Heart right ventricle (tissue), 16 donors: ENCODE data around the gene PSMB4. TPM values are rescaled to one million over a fixed set of nuclear protein-coding genes. Genes with fewer than 3 reads are reported as not detected.

Source experiments
- ATAC-seq, 8 donors: fragments of 200-7000 bp; cut with Tn5 transposase; one replicate each; pipeline ENCODE4 v1.9.1; 2020; ENCODE audit warnings: mild to moderate bottlenecking in 8 of 8, moderate library complexity in 8 of 8, moderate number of reproducible peaks in 1 of 8
- DNase-seq, 2 donors: peaks; one replicate each; pipeline ENCODE4 v3.0.0-alpha.2; 2020
- H3K27ac ChIP-seq, 10 donors: fragments of 200-600 bp; sonication (generic) in 2 of 10; one replicate each; pipeline versions ENCODE4 v1.5.0 to v1.8.0; 2020 to 2022; ENCODE audit warnings: mild to moderate bottlenecking in 3 of 10
- H3K27me3 ChIP-seq, 7 donors: fragments of 200-600 bp; one replicate each; pipeline ENCODE4 v1.8.0; 2021 to 2022; ENCODE audit warnings: mild to moderate bottlenecking in 2 of 7
- H3K36me3 ChIP-seq, 9 donors: fragments of 200-600 bp; sonication (generic) in 1 of 9; one replicate each; pipeline versions ENCODE4 v1.5.0 to v1.8.0; 2020 to 2022; ENCODE audit warnings: mild to moderate bottlenecking in 2 of 9
- H3K4me1 ChIP-seq, 9 donors: fragments of 200-600 bp; sonication (generic) in 1 of 9; one replicate each; pipeline versions ENCODE4 v1.5.0 to v1.8.0; 2020 to 2022; ENCODE audit warnings: mild to moderate bottlenecking in 4 of 9
- H3K4me3 ChIP-seq, 10 donors: fragments of 200-600 bp; sonication (generic) in 2 of 10; one replicate each; pipeline versions ENCODE4 v1.5.0 to v1.8.0; 2020 to 2022; ENCODE audit warnings: mild to moderate bottlenecking in 7 of 10, moderate library complexity in 2 of 10
- H3K9me3 ChIP-seq, 11 donors: fragments of 200-600 bp in 10 of 11; sonication (generic) in 2 of 11; one replicate each; pipeline versions ENCODE4 v1.5.0 to v1.8.0; 2013 to 2022; ENCODE audit warnings: mild to moderate bottlenecking in 2 of 11, control low read depth in 1 of 11, moderate library complexity in 1 of 11
- CTCF ChIP-seq, 9 donors: fragments of 200-600 bp; sonication (generic) in 2 of 9; IDR thresholded peaks; one replicate each; pipeline versions ENCODE4 v1.5.0 to v1.8.0; 2021 to 2022; ENCODE audit warnings: antibody characterized with exemption in 9 of 9, mild to moderate bottlenecking in 5 of 9, moderate library complexity in 1 of 9
- WGBS, 2 donors: extraction: QIAGEN DNeasy Blood & Tissue Kit; methylation state at CpG; one replicate each; pipeline ENCODE4 v1.1.7; 2013; ENCODE audit warnings: inconsistent platforms in 1 of 2; 5-methylcytosine and 5-hydroxymethylcytosine counted together
- intact Hi-C, 10 donors: fragments of 100-400 bp; cut with DNase I; formaldehyde crosslinking; loops; one replicate each; pipeline versions ENCODE4 v1.11.1 to v1.14.2; 2022
- polyA plus RNA-seq, 2 donors: library from polyadenylated mRNA; stranded (reverse); fragments of 200-250 nt; gene quantifications; one replicate each; pipeline ENCODE4 v1.2.3, GENCODE V29; 2013
- total RNA-seq, 10 donors: library from RNA; stranded (reverse); fragmentation: NEBNext Ultra II Directional in 3 of 10; extraction: Animal tissue kit (Norgen Biotek cat#: 25700) in 3 of 10; gene quantifications; one replicate each; pipeline versions ENCODE4 v1.2.1 to v1.2.4, GENCODE V29; 2021 to 2023
- donor health status: Arrhythmogenic right ventricular cardiomyopathy.
- donor health status: ischemic (EF 13 %, LVEDD 7.1; RV severe dilation, severe dysfunction).
- donor health status: healthy with polysubstance abuse.
- donor health status: DM: no; HTN: yes; CAD: no.
- donor health status: DM: no; HTN: no; CAD: no.
- donor health status: ischemic (EF 25% LVEDD 6.9; RV normal size, moderate dysfunction).
- donor health status: ischemic (EF 25% LVEDD 5.7; RV mildly dilated, moderate dysfunction).
- donor health status: healthy.
- donor health status: DM: yes; HTN: yes; CAD: no.
- donor health status: Ischemic cardiomyopathy.
- donor health status: ischemic (EF 35%, LVEDD 5.7; RV mildly dilated, moderate dysfunction).
- donor health status: nonischemic (EF 11% LVEDD 7.7; RV severe dilation, severe dysfunction).
- donor health status: DM: yes; HTN: yes; CAD: no.
- donor health status: PGD.
- donor health status: ischemic (EF 29% LVEDD 5.4; RV normal size, mild dysfunction).
- donor health status: nonischemic (EF 23%, LVEDD 6.1; RV moderate dilation, normal function).

The PSMB4 gene
- total and polyA plus RNA-seq, 12 donors, result 169 to 441 (median 209) TPM

- ATAC-seq (peak in 7 of 8 donors; percentile 31 to 76 (median 61)), DNase-seq (peak in 1 of 2 donors; percentile 5)
- intact Hi-C loops, result loop anchor here in 1 of 10 donors (10.0 kb wide), 1 partner anchor 211 kb away; the partner anchor contains the start of genes PIP5K1A and VPS72
- Histone ChIP-seq H3K4me1 (peaks cover 5 to 22% (median 11%) of the 10 kb centered on the region in 9 donors), H3K27ac (no peak overlapping the region), H3K36me3 (peaks cover 0 to 100% (median 90%) of the 10 kb centered on the region in 9 donors), H3K4me3 (no peak overlapping the region), H3K27me3 (no peaks in the 10 kb centered on the region), H3K9me3 (no peaks in the 10 kb centered on the region)
- TF ChIP-seq CTCF (IDR thresholded peaks at IDR 0.05), result no peak
- WGBS, 2 donors, result 75 to 81% methylated on average over 13 of the region's 13 CpGs
Observed at GRCh38 chr1:151405187-151405951, 6.0 kb downstream of the PSMB4 start.

DNA sequence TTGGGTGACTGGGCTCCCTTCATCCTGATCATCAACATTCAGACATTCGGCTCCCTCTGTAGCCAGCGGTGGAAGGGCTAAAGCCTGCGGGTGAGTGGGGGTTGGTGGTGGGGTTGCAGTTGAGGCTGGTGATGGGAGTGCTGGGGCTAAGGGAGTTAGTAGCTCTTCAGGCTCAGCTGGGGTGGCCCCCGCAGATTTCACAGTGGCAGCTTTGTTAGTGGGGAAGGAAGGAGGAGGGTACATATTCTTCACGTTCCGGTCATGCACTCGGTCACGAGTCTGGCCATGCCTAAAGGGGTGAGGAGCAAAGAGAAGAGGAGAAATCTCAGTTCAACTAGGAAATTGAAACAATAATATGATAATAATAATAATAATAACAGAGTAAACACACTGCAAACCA, 6.8 kb downstream of the PSMB4 start:
- Histone ChIP-seq H3K27me3 (no peaks in the 10 kb centered on the region), H3K4me3 (no peak overlapping the region), H3K36me3 (peaks cover 0 to 100% (median 91%) of the 10 kb centered on the region in 9 donors), H3K27ac (no peak overlapping the region), H3K9me3 (no peaks in the 10 kb centered on the region), H3K4me1 (peaks cover 0 to 14% (median 3%) of the 10 kb centered on the region in 9 donors)
- TF ChIP-seq CTCF (IDR thresholded peaks at IDR 0.05), result no peak
- WGBS, 2 donors, result 83 to 87% methylated on average over 8 of the region's 8 CpGs
- ATAC-seq (no peak), DNase-seq (no peak)
- intact Hi-C loops, result loop anchor here in 1 of 10 donors (10.0 kb wide), 1 partner anchor 211 kb away; the partner anchor contains the start of genes PIP5K1A and VPS72

DNA sequence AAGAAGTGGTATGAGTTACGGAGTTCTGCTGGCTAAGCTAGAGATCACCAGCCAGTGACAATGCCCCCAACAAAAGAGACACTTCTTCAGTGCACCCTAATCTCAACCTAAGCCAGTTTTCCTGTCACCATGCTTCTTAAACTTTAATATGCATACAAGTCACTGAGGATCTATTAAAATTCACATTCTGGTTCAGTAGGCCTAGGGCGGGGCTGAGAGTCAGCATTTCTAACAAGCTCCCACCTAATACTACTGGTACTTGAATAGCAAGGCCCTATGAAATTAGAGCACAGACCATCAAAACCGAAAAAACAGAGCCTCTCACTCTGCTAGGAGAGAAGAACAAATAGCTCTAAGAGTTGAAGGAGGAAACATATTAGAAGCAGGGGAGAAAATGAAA, 7.9 kb downstream of the PSMB4 start:
- no peak for TF ChIP-seq CTCF (IDR thresholded peaks at IDR 0.05)
- WGBS, 2 donors, result 93 to 96% methylated on average over 3 of the region's 3 CpGs
- DNase-seq (no peak), ATAC-seq (no peak)
- peaks cover 0 to 100% (median 89%) of the 10 kb centered on the region in 9 donors for H3K36me3 ChIP-seq
- no peaks in the 10 kb centered on the region for H3K27me3 ChIP-seq
- intact Hi-C loops, result loop anchor here in 1 of 10 donors (10.0 kb wide), 1 partner anchor 213 kb away; the partner anchor contains the start of genes PIP5K1A and VPS72
- no peaks in the 10 kb centered on the region for H3K9me3 ChIP-seq
- H3K27ac ChIP-seq, result no peak overlapping the region
- no peak overlapping the region for H3K4me3 ChIP-seq
- peaks cover 0 to 6% (median 0%) of the 10 kb centered on the region in 9 donors for H3K4me1 ChIP-seq

DNA sequence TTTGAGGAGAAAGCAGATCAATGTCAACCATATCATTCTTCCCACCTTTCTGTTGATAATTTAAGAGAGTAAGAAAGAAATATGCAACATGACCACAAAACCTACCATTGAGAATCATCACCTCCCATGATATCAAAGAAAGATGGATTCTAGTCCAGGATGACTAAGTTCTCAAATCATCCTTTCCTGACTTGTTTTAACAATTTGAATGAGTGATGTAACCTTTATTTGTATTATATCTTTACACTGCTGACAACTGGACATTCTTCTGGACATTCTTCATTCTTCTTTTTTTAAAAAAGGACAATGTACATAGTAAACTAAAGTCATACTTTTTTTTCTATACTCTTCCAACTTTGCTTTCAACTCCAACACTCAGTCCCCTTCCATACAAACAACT, 9.5 kb downstream of the PSMB4 start:
- ATAC-seq (no peak), DNase-seq (no peak)
- Histone ChIP-seq H3K27me3 (no peaks in the 10 kb centered on the region), H3K27ac (no peak overlapping the region), H3K4me3 (no peak overlapping the region), H3K4me1 (peaks cover 0 to 6% (median 0%) of the 10 kb centered on the region in 9 donors), H3K36me3 (peaks cover 0 to 100% (median 77%) of the 10 kb centered on the region in 9 donors), H3K9me3 (no peaks in the 10 kb centered on the region)
- no peak for TF ChIP-seq CTCF (IDR thresholded peaks at IDR 0.05)
- intact Hi-C loops, result loop anchor here in 1 of 10 donors (10.0 kb wide), 1 partner anchor 214 kb away; the partner anchor contains the start of genes PIP5K1A and VPS72
